Neuronal stem cell (in vitro differentiated cells): ENCODE measurements around the gene DHX34.

ENCODE experiments used
- DNase-seq: peaks from one replicate; pipeline ENCODE4 v3.0.0-alpha.2; 2013; ENCODE audit warnings: low spot score
- H2AFZ ChIP-seq: one replicate; pipeline ENCODE4 v1.6.1; 2013; ENCODE audit warnings: mild to moderate bottlenecking, low read length, inconsistent platforms
- H2AK5ac ChIP-seq: 2 replicates; pipeline ENCODE4 v1.6.1; 2013; ENCODE audit warnings: low read depth, mild to moderate bottlenecking, inconsistent platforms, low read length, moderate library complexity, mixed read lengths
- H2BK120ac ChIP-seq: 2 replicates; pipeline ENCODE4 v1.6.1; 2013; ENCODE audit warnings: low read depth, mild to moderate bottlenecking, inconsistent platforms, low read length, moderate library complexity, mixed read lengths
- H2BK12ac ChIP-seq: one replicate; pipeline ENCODE4 v1.6.1; 2013; ENCODE audit warnings: low read length, inconsistent platforms
- H2BK15ac ChIP-seq: 2 replicates; pipeline ENCODE4 v1.6.1; 2013; ENCODE audit warnings: mild to moderate bottlenecking, low read length, inconsistent platforms, mixed read lengths
- H2BK5ac ChIP-seq: one replicate; pipeline ENCODE4 v1.6.1; 2013; ENCODE audit warnings: inconsistent platforms, mild to moderate bottlenecking, low read length, moderate library complexity
- H3K14ac ChIP-seq: one replicate; pipeline ENCODE4 v1.6.1; 2013; ENCODE audit warnings: low read length, inconsistent platforms
- H3K18ac ChIP-seq: 2 replicates; pipeline ENCODE4 v1.6.1; 2013; ENCODE audit warnings: low read length, inconsistent platforms
- H3K23ac ChIP-seq: 2 replicates; pipeline ENCODE4 v1.6.1; 2013; ENCODE audit warnings: low read depth, mild to moderate bottlenecking, mixed read lengths, low read length, inconsistent platforms; ENCODE audit not compliant: poor library complexity
- H3K27ac ChIP-seq: replicated peaks from 3 replicates; pipeline ENCODE4 v1.5.1; 2013; ENCODE audit warnings: low read length, inconsistent platforms
- H3K27me3 ChIP-seq, 3 experiments: 2 replicates each; pipeline ENCODE4 v1.6.1; 2013; ENCODE audit warnings: low read length in 3 of 3, mild to moderate bottlenecking in 2 of 3, inconsistent platforms in 1 of 3, low read depth in 1 of 3, mixed read lengths in 1 of 3, moderate library complexity in 1 of 3; ENCODE audit not compliant: control insufficient read depth in 3 of 3, insufficient read depth in 3 of 3
- H3K36me3 ChIP-seq, 2 donors: replicated peaks in 1 of 2; 2 replicates each; pipeline ENCODE4 v1.6.1; 2013; ENCODE audit warnings: low read length in 2 of 2; ENCODE audit not compliant: control insufficient read depth in 2 of 2, insufficient read depth in 2 of 2
- H3K4ac ChIP-seq: 2 replicates; pipeline ENCODE4 v1.6.1; 2013; ENCODE audit warnings: inconsistent platforms, mild to moderate bottlenecking, low read length, moderate library complexity
- H3K4me1 ChIP-seq, 2 donors: 1 replicate in 1 of 2; 2 replicates in 1 of 2; pipeline ENCODE4 v1.6.1; 2013; ENCODE audit warnings: low read length in 2 of 2, low read depth in 1 of 2; ENCODE audit not compliant: control insufficient read depth in 2 of 2, insufficient read depth in 1 of 2
- H3K4me2 ChIP-seq: one replicate; pipeline ENCODE4 v1.6.1; 2013; ENCODE audit warnings: mild to moderate bottlenecking, low read length, inconsistent platforms; ENCODE audit not compliant: insufficient read depth, poor library complexity, severe bottlenecking
- H3K4me3 ChIP-seq, 2 donors: 2 replicates each; pipeline ENCODE4 v1.5.1; 2013; ENCODE audit warnings: low read length in 2 of 2, mild to moderate bottlenecking in 2 of 2, inconsistent platforms in 1 of 2, moderate library complexity in 1 of 2
- H3K79me1 ChIP-seq: one replicate; pipeline ENCODE4 v1.6.1; 2013; ENCODE audit warnings: low read depth, mild to moderate bottlenecking, inconsistent platforms, low read length, moderate library complexity
- H3K9ac ChIP-seq: one replicate; pipeline ENCODE4 v1.6.1; 2013; ENCODE audit warnings: mild to moderate bottlenecking, low read depth, low read length, inconsistent platforms; ENCODE audit not compliant: poor library complexity
- H3K9me3 ChIP-seq, 2 donors: replicated peaks in 1 of 2; 2 replicates each; pipeline versions ENCODE3 to v1.6.1; 2013; ENCODE audit warnings: low read length in 2 of 2, mild to moderate bottlenecking in 2 of 2, inconsistent platforms in 1 of 2, low read depth in 1 of 2, mixed read lengths in 1 of 2, moderate library complexity in 1 of 2; ENCODE audit not compliant: control insufficient read depth in 2 of 2, insufficient read depth in 1 of 2
- H4K8ac ChIP-seq: one replicate; pipeline ENCODE4 v1.6.1; 2013; ENCODE audit warnings: low read depth, mild to moderate bottlenecking, inconsistent platforms, low read length, moderate library complexity
- H4K91ac ChIP-seq: one replicate; pipeline ENCODE4 v1.6.1; 2013; ENCODE audit warnings: low read length, low read depth, mild to moderate bottlenecking, inconsistent platforms; ENCODE audit not compliant: poor library complexity
- WGBS, 2 donors: extraction: QIAGEN DNeasy Blood & Tissue Kit; methylation state at CpG; one replicate each; pipeline ENCODE4 v1.1.7; 2013; ENCODE audit warnings: missing lambda C conversion rate in 2 of 2, mixed read lengths in 1 of 2; ENCODE audit not compliant: insufficient read length in 2 of 2, insufficient replicate concordance in 1 of 2; ENCODE audit errors: extremely low coverage in 2 of 2; 5-methylcytosine and 5-hydroxymethylcytosine counted together

Gene DHX34

GRCh38 chr19:47391510-47392223 is 42.6 kb downstream of the DHX34 start:
- Histone ChIP-seq H3K9ac (no peak overlapping the region), H3K14ac (no peak overlapping the region), H4K91ac (no peak overlapping the region), H3K36me3 (no peaks in the 10 kb centered on the region), H4K8ac (no peak overlapping the region), H3K4me2 (no peak overlapping the region), H2BK15ac (peak overlapping the region; percentile 59), H2BK120ac (no peak overlapping the region), H3K4me3 (no peak overlapping the region), H3K27me3 (no peaks in the 10 kb centered on the region), H2AK5ac (no peak overlapping the region), H3K4ac (no peak overlapping the region), H2AFZ (peak overlapping the region; percentile 85), H3K79me1 (no peaks in the 10 kb centered on the region), H3K18ac (peak overlapping the region; percentile 92), H2BK12ac (no peak overlapping the region), H2BK5ac (no peak overlapping the region), H3K23ac (no peak overlapping the region), H3K27ac (peak overlapping the region; percentile 2), H3K9me3 (no peaks in the 10 kb centered on the region), H3K4me1 (peaks cover 4% of the 10 kb centered on the region in 2 donors)
- WGBS, 2 donors = no CpG with 5 or more reads among the region's 15 CpGs
- DNase-seq = peak; percentile 52

GRCh38 chr19:47398707-47399597 is 49.8 kb downstream of the DHX34 start:
- Histone ChIP-seq H3K14ac (peak overlapping the region; percentile 79), H2AK5ac (peak overlapping the region; percentile 8), H2BK15ac (peak overlapping the region; percentile 20), H2BK120ac (peak overlapping the region; percentile 74), H3K4me1 (peaks cover 0 to 2% of the 10 kb centered on the region in 2 donors), H3K9ac (peak overlapping the region; percentile 55), H3K4me2 (no peak overlapping the region), H3K4ac (no peak overlapping the region), H3K27me3 (no peaks in the 10 kb centered on the region), H3K27ac (no peak overlapping the region), H3K36me3 (peaks cover 0 to 3% of the 10 kb centered on the region in 2 donors), H3K18ac (peak overlapping the region; percentile 72), H2BK5ac (no peak overlapping the region), H3K23ac (no peak overlapping the region), H3K4me3 (no peak overlapping the region), H4K8ac (no peak overlapping the region), H4K91ac (no peak overlapping the region), H3K9me3 (no peaks in the 10 kb centered on the region), H2AFZ (no peak overlapping the region), H2BK12ac (no peak overlapping the region), H3K79me1 (no peaks in the 10 kb centered on the region)
- no peak for DNase-seq
- WGBS, 2 donors = no CpG with 5 or more reads among the region's 24 CpGs

GRCh38 chr19:47402504-47402903 is 53.4 kb downstream of the DHX34 start:
- no CpG with 5 or more reads among the region's 16 CpGs for WGBS, 2 donors

More at GRCh38 chr19:47402504-47402903, 53.4 kb downstream of the DHX34 start:
- Histone ChIP-seq H2BK5ac (no peak overlapping the region), H4K91ac (no peak overlapping the region), H3K14ac (no peak overlapping the region), H3K27ac (no peak overlapping the region), H3K27me3 (no peaks in the 10 kb centered on the region), H2BK12ac (no peak overlapping the region), H3K79me1 (no peaks in the 10 kb centered on the region), H3K4ac (no peak overlapping the region), H3K4me2 (no peak overlapping the region), H3K9ac (no peak overlapping the region), H3K23ac (no peak overlapping the region), H3K18ac (no peak overlapping the region), H3K4me3 (peak overlapping the region in 1 of 2 donors; percentile 56), H3K36me3 (peaks cover 9 to 24% of the 10 kb centered on the region in 2 donors), H3K9me3 (no peaks in the 10 kb centered on the region), H2AFZ (no peak overlapping the region), H2BK15ac (no peak overlapping the region), H2BK120ac (no peak overlapping the region), H4K8ac (no peak overlapping the region), H3K4me1 (peaks cover 0 to 2% of the 10 kb centered on the region in 2 donors), H2AK5ac (no peak overlapping the region)
- no peak for DNase-seq
